ENCODE measurements around the gene OLIG1.

The OLIG1 gene

GRCh38 chr21:33041981-33042380, 28.0 kb upstream of the OLIG1 start:
- TF ChIP-seq EZH2phosphoT487 (IDR thresholded peaks at IDR 0.05; ENCODE audit: borderline replicate concordance) (no peak), CTCF (conservative IDR thresholded peaks at IDR 0.05; ENCODE audit: low read length) (no peak)
- Histone ChIP-seq H3K9me2 (replicated peaks; ENCODE audit: low read depth, low read length) (no peaks in the 10 kb centered on the region), H3K79me2 (ENCODE audit: insufficient read depth, low read length) (no peaks in the 10 kb centered on the region), H3K36me3 (ENCODE audit: insufficient read depth, low read length) (no peaks in the 10 kb centered on the region), H3K4me2 (ENCODE audit: low read depth, low read length, poor library complexity, severe bottlenecking) (no peak overlapping the region), H3K27me3 (ENCODE audit: insufficient read depth, low read length, poor library complexity, severe bottlenecking) (no peaks in the 10 kb centered on the region), H3F3A (ENCODE audit: low read depth) (no peaks in the 10 kb centered on the region), H3K9ac (ENCODE audit: low read depth, low read length, poor library complexity, severe bottlenecking) (no peak overlapping the region), H3K4me1 (ENCODE audit: insufficient read depth, low read length, poor library complexity, severe bottlenecking) (peaks cover 33% of the 10 kb centered on the region), H4K20me1 (ENCODE audit: insufficient read depth, low read length, poor library complexity, severe bottlenecking) (no peaks in the 10 kb centered on the region), H3K4me3 (ENCODE audit: low read length, poor library complexity, severe bottlenecking) (no peak overlapping the region), H3K9me3 (ENCODE audit: insufficient read depth, low read depth, low read length) (no peaks in the 10 kb centered on the region), H2AFZ (ENCODE audit: low read length) (no peak overlapping the region)

GRCh38 chr21:33042812-33043211, 27.1 kb upstream of the OLIG1 start:
- no peak for TF ChIP-seq CTCF (conservative IDR thresholded peaks at IDR 0.05; ENCODE audit: low read length)
- no peak for TF ChIP-seq EZH2phosphoT487 (IDR thresholded peaks at IDR 0.05; ENCODE audit: borderline replicate concordance)
- H3K27me3 ChIP-seq (ENCODE audit: insufficient read depth, low read length, poor library complexity, severe bottlenecking), result no peaks in the 10 kb centered on the region
- peaks cover 24% of the 10 kb centered on the region for H3K4me1 ChIP-seq (ENCODE audit: insufficient read depth, low read length, poor library complexity, severe bottlenecking)
- no peaks in the 10 kb centered on the region for H3K9me3 ChIP-seq (ENCODE audit: insufficient read depth, low read depth, low read length)
- H4K20me1 ChIP-seq (ENCODE audit: insufficient read depth, low read length, poor library complexity, severe bottlenecking), result no peaks in the 10 kb centered on the region
- H3K9me2 ChIP-seq (replicated peaks; ENCODE audit: low read depth, low read length), result no peaks in the 10 kb centered on the region
- H3K36me3 ChIP-seq (ENCODE audit: insufficient read depth, low read length), result no peaks in the 10 kb centered on the region
- no peak overlapping the region for H2AFZ ChIP-seq (ENCODE audit: low read length)
- H3K79me2 ChIP-seq (ENCODE audit: insufficient read depth, low read length), result no peaks in the 10 kb centered on the region
- no peak overlapping the region for H3K4me2 ChIP-seq (ENCODE audit: low read depth, low read length, poor library complexity, severe bottlenecking)
- H3F3A ChIP-seq (ENCODE audit: low read depth), result no peaks in the 10 kb centered on the region
- H3K4me3 ChIP-seq (ENCODE audit: low read length, poor library complexity, severe bottlenecking), result no peak overlapping the region
- no peak overlapping the region for H3K9ac ChIP-seq (ENCODE audit: low read depth, low read length, poor library complexity, severe bottlenecking)

GRCh38 chr21:33046455-33046854, 23.5 kb upstream of the OLIG1 start:
- Histone ChIP-seq H3F3A (ENCODE audit: low read depth) (no peaks in the 10 kb centered on the region), H3K9ac (ENCODE audit: low read depth, low read length, poor library complexity, severe bottlenecking) (no peak overlapping the region), H3K4me3 (ENCODE audit: low read length, poor library complexity, severe bottlenecking) (no peak overlapping the region), H3K27me3 (ENCODE audit: insufficient read depth, low read length, poor library complexity, severe bottlenecking) (no peaks in the 10 kb centered on the region), H3K36me3 (ENCODE audit: insufficient read depth, low read length) (no peaks in the 10 kb centered on the region), H3K9me3 (ENCODE audit: insufficient read depth, low read depth, low read length) (no peaks in the 10 kb centered on the region), H2AFZ (ENCODE audit: low read length) (peak overlapping the region; percentile 50; the same call in 1 of the 2 replicates), H3K9me2 (replicated peaks; ENCODE audit: low read depth, low read length) (no peaks in the 10 kb centered on the region), H4K20me1 (ENCODE audit: insufficient read depth, low read length, poor library complexity, severe bottlenecking) (no peaks in the 10 kb centered on the region), H3K4me1 (ENCODE audit: insufficient read depth, low read length, poor library complexity, severe bottlenecking) (peaks cover 15% of the 10 kb centered on the region), H3K79me2 (ENCODE audit: insufficient read depth, low read length) (no peaks in the 10 kb centered on the region), H3K4me2 (ENCODE audit: low read depth, low read length, poor library complexity, severe bottlenecking) (no peak overlapping the region)
- no peak for TF ChIP-seq EZH2phosphoT487 (IDR thresholded peaks at IDR 0.05; ENCODE audit: borderline replicate concordance)
- TF ChIP-seq CTCF (conservative IDR thresholded peaks at IDR 0.05; ENCODE audit: low read length), result no peak

Measured in Loucy (cell line).